ENCODE results near the gene TMEM94.

The TMEM94 gene

GRCh38 chr17:75524970-75525805 is 68.8 kb downstream of the TMEM94 start, which contains the start of gene LLGL2:
LLGL2 (plus strand) TSS chr17:75525697; CDS start chr17:75543427, 17,730 bp downstream.
- H3K4me1 Mint-ChIP-seq: peaks cover 11% of the 10 kb centered on the region
- no peaks in the 10 kb centered on the region for H3K9me3 Mint-ChIP-seq
- no peak within 1 kb of the TSS for H3K27ac Mint-ChIP-seq
- peaks cover 7% of the 10 kb centered on the region for H3K27me3 Mint-ChIP-seq
- peak within 1 kb of the TSS; percentile 55 for H3K4me3 Mint-ChIP-seq
- DNase-seq: peak; percentile 73
- peaks cover 7% of the 10 kb centered on the region for H3K36me3 Mint-ChIP-seq (ENCODE audit: low read depth)
- peak; percentile 83 for ATAC-seq

GRCh38 chr17:75525806-75526554 is 69.5 kb downstream of the TMEM94 start:
- ATAC-seq (no peak), DNase-seq (no peak)
- H3K27me3 Mint-ChIP-seq: peaks cover 7% of the 10 kb centered on the region

GRCh38 chr17:75526555-75527270 is 70.3 kb downstream of the TMEM94 start:
- H3K4me3 Mint-ChIP-seq: peak overlapping the region; percentile 55
- H3K27ac Mint-ChIP-seq: no peak overlapping the region
- peaks cover 7% of the 10 kb centered on the region for H3K36me3 Mint-ChIP-seq (ENCODE audit: low read depth)
- peaks cover 11% of the 10 kb centered on the region for H3K4me1 Mint-ChIP-seq
- no peaks in the 10 kb centered on the region for H3K9me3 Mint-ChIP-seq
- peaks cover 7% of the 10 kb centered on the region for H3K27me3 Mint-ChIP-seq
- ATAC-seq (no peak), DNase-seq (no peak)

More at GRCh38 chr17:75525806-75526554, 69.5 kb downstream of the TMEM94 start:
- no peak overlapping the region for H3K27ac Mint-ChIP-seq
- H3K36me3 Mint-ChIP-seq (ENCODE audit: low read depth): peaks cover 7% of the 10 kb centered on the region
- peaks cover 11% of the 10 kb centered on the region for H3K4me1 Mint-ChIP-seq
- peak overlapping the region; percentile 55 for H3K4me3 Mint-ChIP-seq
- H3K9me3 Mint-ChIP-seq: no peaks in the 10 kb centered on the region

- no peak overlapping the region for H3K4me3 Mint-ChIP-seq
- no peaks in the 10 kb centered on the region for H3K36me3 Mint-ChIP-seq (ENCODE audit: low read depth)
- DNase-seq (no peak), ATAC-seq (no peak)
- H3K9me3 Mint-ChIP-seq: no peaks in the 10 kb centered on the region
- peaks cover 7% of the 10 kb centered on the region for H3K27me3 Mint-ChIP-seq
- peaks cover 31% of the 10 kb centered on the region for H3K4me1 Mint-ChIP-seq
- H3K27ac Mint-ChIP-seq: no peak overlapping the region
Measured at GRCh38 chr17:75530837-75531720, 74.6 kb downstream of the TMEM94 start.

DNA sequence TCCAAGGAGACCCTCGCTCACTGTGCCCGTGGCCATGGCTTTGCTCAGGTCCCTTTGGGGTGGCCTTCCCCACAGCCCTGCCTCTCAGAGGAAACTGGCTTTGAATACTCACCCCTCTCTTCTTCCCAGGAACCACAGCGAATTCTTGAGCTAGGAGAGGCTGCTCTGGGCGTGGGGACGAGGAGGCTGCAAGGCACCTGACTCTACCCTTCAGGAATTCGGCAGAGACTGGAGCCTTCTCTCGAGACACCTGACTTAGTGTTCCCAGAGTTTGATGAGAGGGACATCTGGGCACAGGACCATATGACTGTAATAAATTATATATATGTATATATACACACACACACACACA is 75.3 kb downstream of the TMEM94 start:
- Mint-ChIP-seq H3K4me3 (no peak overlapping the region), H3K4me1 (peaks cover 29% of the 10 kb centered on the region), H3K36me3 (ENCODE audit: low read depth) (no peaks in the 10 kb centered on the region), H3K27ac (no peak overlapping the region), H3K27me3 (peaks cover 3% of the 10 kb centered on the region), H3K9me3 (no peaks in the 10 kb centered on the region)
- no peak for DNase-seq
- no peak for ATAC-seq

- peak; percentile 62 for DNase-seq
- peak; percentile 94 for ATAC-seq
- no peaks in the 10 kb centered on the region for H3K9me3 Mint-ChIP-seq
Measured at GRCh38 chr17:75535119-75535537, 78.7 kb downstream of the TMEM94 start.

GRCh38 chr17:75535871-75536270 is 79.4 kb downstream of the TMEM94 start:
- Mint-ChIP-seq H3K9me3 (no peaks in the 10 kb centered on the region), H3K27me3 (no peaks in the 10 kb centered on the region), H3K27ac (no peak overlapping the region), H3K4me1 (peaks cover 24% of the 10 kb centered on the region), H3K4me3 (peak overlapping the region; percentile 51), H3K36me3 (ENCODE audit: low read depth) (no peaks in the 10 kb centered on the region)
- ATAC-seq (no peak), DNase-seq (no peak)

More at GRCh38 chr17:75535119-75535537, 78.7 kb downstream of the TMEM94 start:
- peaks cover 24% of the 10 kb centered on the region for H3K4me1 Mint-ChIP-seq
- H3K27me3 Mint-ChIP-seq: no peaks in the 10 kb centered on the region
- peak overlapping the region; percentile 88 for H3K27ac Mint-ChIP-seq
- no peaks in the 10 kb centered on the region for H3K36me3 Mint-ChIP-seq (ENCODE audit: low read depth)
- peak overlapping the region; percentile 51 for H3K4me3 Mint-ChIP-seq

GRCh38 chr17:75536366-75536765 is 79.9 kb downstream of the TMEM94 start:
- no peaks in the 10 kb centered on the region for H3K36me3 Mint-ChIP-seq (ENCODE audit: low read depth)
- H3K27me3 Mint-ChIP-seq: no peaks in the 10 kb centered on the region
- no peak for DNase-seq
- no peak overlapping the region for H3K4me3 Mint-ChIP-seq
- no peak overlapping the region for H3K27ac Mint-ChIP-seq
- no peak for ATAC-seq
- H3K9me3 Mint-ChIP-seq: no peaks in the 10 kb centered on the region
- H3K4me1 Mint-ChIP-seq: peaks cover 24% of the 10 kb centered on the region

- peaks cover 10% of the 10 kb centered on the region for H3K4me1 Mint-ChIP-seq
- H3K4me3 Mint-ChIP-seq: no peak overlapping the region
- H3K9me3 Mint-ChIP-seq: no peaks in the 10 kb centered on the region
- no peak overlapping the region for H3K27ac Mint-ChIP-seq
- no peak for ATAC-seq
- DNase-seq: no peak
- no peaks in the 10 kb centered on the region for H3K36me3 Mint-ChIP-seq (ENCODE audit: low read depth)
- no peaks in the 10 kb centered on the region for H3K27me3 Mint-ChIP-seq
Measured at GRCh38 chr17:75539967-75540729, 83.7 kb downstream of the TMEM94 start.

DNA sequence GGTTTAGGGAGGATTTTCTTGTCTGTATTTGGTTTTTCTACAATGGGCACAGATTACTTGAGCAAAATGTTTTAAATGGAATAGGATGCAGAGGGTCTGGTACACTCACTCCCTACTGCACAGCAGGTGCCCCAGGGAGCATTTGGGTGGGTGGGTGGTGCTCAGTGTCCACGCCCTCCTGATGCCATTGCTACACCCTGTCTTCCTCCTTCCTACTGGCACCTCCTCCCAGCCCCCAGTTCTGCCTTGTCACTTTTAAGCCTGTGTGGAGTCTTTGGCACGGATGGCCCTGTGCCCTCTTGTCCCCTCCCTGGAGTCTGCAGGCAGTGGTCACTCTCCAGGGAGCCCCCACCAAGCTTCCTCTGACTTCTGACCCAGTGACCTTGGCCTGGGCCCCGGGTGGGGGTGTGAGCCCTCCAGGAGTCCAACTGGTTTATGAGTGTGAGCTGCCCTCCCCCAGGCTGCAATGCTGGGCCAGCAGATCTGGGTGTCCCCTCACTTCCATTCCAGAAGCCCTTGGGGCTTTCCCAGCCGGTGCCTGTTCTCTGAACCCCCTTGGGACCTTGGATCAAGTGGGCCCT is 84.6 kb downstream of the TMEM94 start:
- H3K9me3 Mint-ChIP-seq: no peaks in the 10 kb centered on the region
- H3K27ac Mint-ChIP-seq: no peak overlapping the region
- no peak overlapping the region for H3K4me3 Mint-ChIP-seq
- ATAC-seq (no peak), DNase-seq (no peak)
- H3K4me1 Mint-ChIP-seq: peaks cover 4% of the 10 kb centered on the region
- H3K27me3 Mint-ChIP-seq: no peaks in the 10 kb centered on the region
- no peaks in the 10 kb centered on the region for H3K36me3 Mint-ChIP-seq (ENCODE audit: low read depth)

- no peaks in the 10 kb centered on the region for H3K4me1 Mint-ChIP-seq
- H3K9me3 Mint-ChIP-seq: no peaks in the 10 kb centered on the region
- no peaks in the 10 kb centered on the region for H3K27me3 Mint-ChIP-seq
- H3K36me3 Mint-ChIP-seq (ENCODE audit: low read depth): no peaks in the 10 kb centered on the region
- ATAC-seq: no peak
- no peak for DNase-seq
- no peak overlapping the region for H3K4me3 Mint-ChIP-seq
- no peak overlapping the region for H3K27ac Mint-ChIP-seq
Measured at GRCh38 chr17:75542229-75542628, 85.8 kb downstream of the TMEM94 start.

DNA sequence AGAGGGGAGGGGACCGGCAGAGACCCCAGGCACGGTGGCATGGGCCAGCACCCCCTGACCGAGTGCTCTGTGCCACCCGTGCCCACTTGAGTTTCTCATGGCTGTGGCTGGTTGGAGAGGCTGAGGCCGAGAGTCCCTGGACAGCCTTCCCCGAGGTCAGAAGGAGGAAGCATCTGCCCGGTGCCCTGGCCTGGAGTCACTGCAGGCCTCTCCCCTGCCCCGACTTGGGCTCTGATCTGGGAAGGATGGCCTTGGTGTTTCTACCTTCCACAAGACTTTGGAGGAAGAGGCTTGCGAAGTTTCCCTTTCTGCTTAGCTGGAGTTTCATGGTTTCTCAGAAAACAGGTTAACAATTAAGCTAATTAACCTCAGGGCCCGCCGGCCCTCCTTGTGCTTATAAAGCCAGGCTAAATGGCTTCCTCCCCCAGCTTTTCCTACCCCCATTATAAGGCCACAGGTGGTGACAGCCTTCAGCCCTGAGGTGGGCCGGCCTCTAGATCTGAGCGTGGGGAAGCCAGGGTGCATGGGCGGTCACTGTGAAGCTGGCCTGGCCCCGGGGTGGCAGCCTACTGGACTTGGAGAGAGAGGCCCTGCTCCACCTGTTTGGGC is 86.4 kb downstream of the TMEM94 start:
- Mint-ChIP-seq H3K4me1 (no peaks in the 10 kb centered on the region), H3K4me3 (no peak overlapping the region), H3K36me3 (ENCODE audit: low read depth) (no peaks in the 10 kb centered on the region), H3K9me3 (no peaks in the 10 kb centered on the region), H3K27me3 (no peaks in the 10 kb centered on the region), H3K27ac (no peak overlapping the region)
- DNase-seq (no peak), ATAC-seq (no peak)

- H3K27me3 Mint-ChIP-seq: no peaks in the 10 kb centered on the region
- ATAC-seq (no peak), DNase-seq (no peak)
- H3K27ac Mint-ChIP-seq: no peak overlapping the region
- no peaks in the 10 kb centered on the region for H3K9me3 Mint-ChIP-seq
- H3K4me3 Mint-ChIP-seq: no peak overlapping the region
- H3K36me3 Mint-ChIP-seq (ENCODE audit: low read depth): no peaks in the 10 kb centered on the region
- H3K4me1 Mint-ChIP-seq: no peaks in the 10 kb centered on the region
Measured at GRCh38 chr17:75544250-75544649, 87.8 kb downstream of the TMEM94 start.
